ACC112 (cell line): Measurements from ENCODE around the gene NRG2.

Experiments used
- H2AFZ ChIP-seq: fragments of 200-600 bp; sonication (generic); one replicate; pipeline ENCODE4 v1.6.0; 2017; ENCODE audit warnings: antibody characterized with exemption, low read length; ENCODE audit not compliant: unreplicated experiment
- H3K27ac ChIP-seq: fragments of 200-600 bp; sonication (generic); 2 replicates; pipeline ENCODE4 v1.5.1; 2014; ENCODE audit warnings: low read depth, mild to moderate bottlenecking, antibody characterized with exemption, low read length, moderate library complexity
- H3K27me3 ChIP-seq: fragments of 200-600 bp; sonication (generic); 2 replicates; pipeline ENCODE4 v1.6.1; 2014; ENCODE audit warnings: mild to moderate bottlenecking, antibody characterized with exemption, low read length, moderate library complexity, mixed read lengths; ENCODE audit not compliant: insufficient read depth
- H3K36me3 ChIP-seq: fragments of 200-600 bp; sonication (generic); 2 replicates; pipeline ENCODE4 v1.6.1; 2016; ENCODE audit warnings: mild to moderate bottlenecking, antibody characterized with exemption, low read length, moderate library complexity, mixed read lengths; ENCODE audit not compliant: insufficient read depth
- H3K4me1 ChIP-seq: fragments of 200-600 bp; sonication (generic); one replicate; pipeline ENCODE4 v1.6.1; 2016; ENCODE audit warnings: low read length, mixed read lengths; ENCODE audit not compliant: insufficient read depth, unreplicated experiment, control insufficient read depth
- H3K4me3 ChIP-seq: fragments of 200-600 bp; sonication (generic); 2 replicates; pipeline ENCODE4 v1.5.1; 2014; ENCODE audit warnings: mild to moderate bottlenecking, low read depth, low read length
- H3K79me2 ChIP-seq: fragments of 200-600 bp; sonication (generic); one replicate; pipeline ENCODE4 v1.6.0; 2016; ENCODE audit warnings: low read length; ENCODE audit not compliant: control insufficient read depth, unreplicated experiment, insufficient read depth

The NRG2 gene

DNA sequence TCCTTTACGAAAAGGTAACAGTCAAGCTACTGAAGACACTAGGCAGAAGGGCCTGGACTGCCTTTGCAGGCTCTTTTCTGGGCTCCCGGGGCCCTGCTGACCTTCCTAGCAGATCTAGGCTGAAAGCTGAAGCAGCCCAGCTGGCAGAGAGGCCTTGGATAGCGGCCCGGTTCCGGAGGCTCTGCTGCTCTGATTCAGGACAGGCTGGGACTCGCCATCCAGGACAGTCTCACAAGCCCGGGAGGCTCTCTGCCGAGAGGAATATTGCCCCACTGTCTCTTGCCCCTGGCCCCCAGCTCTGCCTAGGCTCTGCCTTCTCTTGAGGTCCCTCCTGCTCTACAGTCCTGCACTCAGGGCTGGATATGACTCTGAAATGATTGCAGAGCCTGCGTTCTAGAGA lies 179.7 kb downstream of the NRG2 start:
- no peaks in the 10 kb centered on the region for H3K79me2 ChIP-seq
- no peaks in the 10 kb centered on the region for H3K36me3 ChIP-seq
- no peak overlapping the region for H2AFZ ChIP-seq
- no peaks in the 10 kb centered on the region for H3K4me1 ChIP-seq
- H3K27ac ChIP-seq, result no peak overlapping the region
- H3K4me3 ChIP-seq, result no peak overlapping the region
- peaks cover 8% of the 10 kb centered on the region for H3K27me3 ChIP-seq

DNA sequence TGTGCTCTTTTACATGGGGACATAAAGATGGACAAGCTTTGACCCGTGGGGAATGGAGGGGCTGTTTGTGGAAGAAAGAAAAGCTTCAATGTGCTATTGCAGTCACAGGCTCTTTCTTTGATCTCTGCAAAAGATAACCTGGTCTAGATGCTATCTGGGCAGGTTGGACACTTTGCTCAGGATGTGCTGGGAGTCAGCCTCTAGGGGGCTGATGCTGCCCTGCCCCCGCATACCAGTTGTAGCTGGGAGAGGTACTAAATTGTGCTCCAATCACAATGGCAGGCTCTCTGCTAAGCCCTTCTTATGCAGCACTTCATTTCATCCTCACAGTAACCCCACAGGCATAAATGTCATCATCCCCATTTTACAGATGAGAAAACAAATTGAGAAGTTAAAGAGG lies 180.3 kb downstream of the NRG2 start:
- no peaks in the 10 kb centered on the region for H3K36me3 ChIP-seq
- no peak overlapping the region for H3K4me3 ChIP-seq
- H2AFZ ChIP-seq, result no peak overlapping the region
- H3K27me3 ChIP-seq, result peaks cover 13% of the 10 kb centered on the region
- no peaks in the 10 kb centered on the region for H3K79me2 ChIP-seq
- no peaks in the 10 kb centered on the region for H3K4me1 ChIP-seq
- H3K27ac ChIP-seq, result no peak overlapping the region

DNA sequence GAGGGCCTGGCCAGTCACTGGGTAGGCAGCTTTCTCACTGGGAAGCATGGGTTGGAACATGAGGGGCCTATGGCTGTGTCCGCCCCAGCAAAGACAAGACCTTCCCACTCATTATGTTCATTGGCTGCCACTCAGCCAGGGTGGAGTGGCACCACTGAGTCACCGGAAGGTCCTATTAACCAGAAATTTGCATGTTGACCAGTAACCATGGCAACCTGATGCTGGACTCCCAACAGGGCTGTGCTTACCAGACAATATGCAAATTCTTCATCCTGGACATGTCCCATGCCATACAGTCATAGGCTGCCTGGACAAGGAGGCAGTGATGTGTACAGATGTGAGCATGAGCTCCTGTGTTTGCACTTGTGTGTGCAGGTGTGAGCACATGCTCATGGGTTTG lies 180.8 kb downstream of the NRG2 start:
- H3K4me3 ChIP-seq, result no peak overlapping the region
- H2AFZ ChIP-seq, result no peak overlapping the region
- peaks cover 13% of the 10 kb centered on the region for H3K27me3 ChIP-seq
- H3K36me3 ChIP-seq, result no peaks in the 10 kb centered on the region
- no peak overlapping the region for H3K27ac ChIP-seq
- H3K79me2 ChIP-seq, result no peaks in the 10 kb centered on the region
- H3K4me1 ChIP-seq, result no peaks in the 10 kb centered on the region

DNA sequence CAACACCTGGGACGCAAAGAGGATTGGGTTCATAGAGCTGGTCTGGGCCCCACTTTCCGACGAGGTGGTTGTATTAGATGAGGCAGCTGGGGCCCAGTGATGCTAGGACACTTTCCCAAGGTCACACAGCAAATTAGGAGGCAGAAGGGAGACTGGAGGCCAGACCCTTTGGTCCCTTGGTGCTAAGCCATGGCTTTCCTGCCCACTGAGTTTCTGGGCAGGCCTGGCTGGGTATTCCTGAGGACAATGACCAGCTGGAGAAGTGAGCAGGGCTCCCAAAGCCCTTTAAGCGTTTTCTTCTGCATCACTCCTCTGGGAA lies 181.3 kb downstream of the NRG2 start:
- H3K27ac ChIP-seq, result no peak overlapping the region
- no peak overlapping the region for H3K4me3 ChIP-seq
- no peaks in the 10 kb centered on the region for H3K36me3 ChIP-seq
- peaks cover 15% of the 10 kb centered on the region for H3K27me3 ChIP-seq
- no peaks in the 10 kb centered on the region for H3K4me1 ChIP-seq
- H2AFZ ChIP-seq, result no peak overlapping the region
- H3K79me2 ChIP-seq, result no peaks in the 10 kb centered on the region

DNA sequence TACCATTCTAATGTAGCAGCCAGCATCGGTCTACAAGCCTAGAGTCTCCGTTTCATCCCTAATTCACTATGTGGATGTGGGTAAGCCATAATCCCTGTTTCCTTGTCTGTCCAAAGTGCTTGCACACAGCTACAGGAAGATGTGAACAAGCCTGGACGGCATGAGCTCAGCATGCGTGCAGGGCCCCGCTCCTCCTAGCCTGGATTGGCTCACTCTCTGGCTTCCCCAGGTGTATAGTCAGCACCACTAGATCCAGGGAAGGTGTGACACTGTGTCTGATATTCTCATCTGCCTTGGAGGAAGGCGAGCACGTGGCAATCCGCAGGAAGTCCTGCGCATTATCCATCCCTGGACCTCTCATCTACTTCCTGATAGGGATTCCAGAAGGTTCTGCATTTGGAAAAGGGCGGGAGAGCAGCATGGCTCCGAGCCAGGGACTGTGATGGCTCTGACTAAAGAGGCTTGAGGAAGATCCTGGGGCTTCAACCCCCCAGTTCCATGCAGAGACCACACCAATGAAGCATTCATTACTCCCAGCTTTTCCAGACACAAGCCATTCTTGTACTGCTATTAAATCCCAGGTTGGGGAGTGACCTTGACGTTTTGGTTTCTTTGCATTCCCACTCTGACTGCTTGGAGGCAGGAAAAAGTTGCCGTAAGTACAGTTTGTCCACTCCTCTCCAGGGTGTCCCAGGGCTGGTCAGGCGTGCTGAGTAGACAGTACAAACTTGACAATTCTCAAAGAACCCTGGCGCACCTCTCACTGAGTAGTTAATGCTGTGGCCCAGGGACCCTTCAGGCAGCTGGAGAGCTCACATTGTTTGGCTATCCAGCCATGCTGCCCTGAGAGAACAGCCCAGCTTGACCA lies 181.8 kb downstream of the NRG2 start:
- Histone ChIP-seq H3K27me3 (peaks cover 14% of the 10 kb centered on the region), H2AFZ (no peak overlapping the region), H3K4me1 (no peaks in the 10 kb centered on the region), H3K27ac (no peak overlapping the region), H3K79me2 (no peaks in the 10 kb centered on the region), H3K36me3 (no peaks in the 10 kb centered on the region), H3K4me3 (no peak overlapping the region)

DNA sequence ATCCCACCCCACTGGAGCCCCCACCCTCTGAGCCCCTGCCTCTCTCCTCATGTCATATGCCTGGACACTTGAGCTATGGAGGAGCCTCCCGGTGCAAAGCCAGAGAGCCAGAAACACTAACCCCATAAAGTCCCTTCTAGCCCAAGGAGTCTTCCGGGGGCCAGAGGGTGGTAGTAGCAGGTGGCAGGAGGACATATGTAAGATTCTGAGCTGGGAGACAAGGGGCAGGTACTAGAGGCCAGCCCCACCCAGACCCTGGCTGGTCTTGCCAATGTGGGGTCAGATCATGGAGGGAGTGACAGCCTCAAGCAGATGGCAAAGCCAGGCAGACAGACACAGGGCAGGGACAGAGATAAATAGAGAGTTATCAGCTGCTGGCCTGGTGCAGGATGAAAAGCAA lies 184.1 kb downstream of the NRG2 start:
- Histone ChIP-seq H3K27me3 (peaks cover 14% of the 10 kb centered on the region), H2AFZ (no peak overlapping the region)

DNA sequence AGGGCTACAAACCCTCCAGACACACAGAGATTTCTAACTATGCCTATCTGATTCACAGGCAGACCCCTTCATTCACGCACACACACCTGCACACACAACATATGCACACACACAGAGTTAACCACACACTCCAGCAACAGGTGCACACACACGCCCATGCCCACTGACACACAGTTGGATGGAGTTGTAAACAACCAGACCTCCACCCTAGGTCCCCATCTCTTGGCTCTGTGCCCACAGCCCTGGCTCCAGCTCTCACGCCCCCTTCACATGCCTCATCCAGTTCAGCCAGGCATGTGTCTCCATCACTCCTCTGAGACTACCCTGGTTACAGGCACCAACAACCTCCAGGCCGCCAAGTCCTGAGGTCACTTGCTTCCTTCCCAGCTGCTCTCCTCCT lies 186.4 kb downstream of the NRG2 start:
- Histone ChIP-seq H3K79me2 (no peaks in the 10 kb centered on the region), H3K4me1 (no peaks in the 10 kb centered on the region), H3K4me3 (no peak overlapping the region), H3K27me3 (peaks cover 14% of the 10 kb centered on the region), H3K36me3 (no peaks in the 10 kb centered on the region), H2AFZ (no peak overlapping the region), H3K27ac (no peak overlapping the region)

More for the DNA sequence above, 184.1 kb downstream of the NRG2 start:
- H3K4me3 ChIP-seq, result no peak overlapping the region
- no peaks in the 10 kb centered on the region for H3K36me3 ChIP-seq
- H3K79me2 ChIP-seq, result no peaks in the 10 kb centered on the region
- H3K27ac ChIP-seq, result no peak overlapping the region
- H3K4me1 ChIP-seq, result no peaks in the 10 kb centered on the region

DNA sequence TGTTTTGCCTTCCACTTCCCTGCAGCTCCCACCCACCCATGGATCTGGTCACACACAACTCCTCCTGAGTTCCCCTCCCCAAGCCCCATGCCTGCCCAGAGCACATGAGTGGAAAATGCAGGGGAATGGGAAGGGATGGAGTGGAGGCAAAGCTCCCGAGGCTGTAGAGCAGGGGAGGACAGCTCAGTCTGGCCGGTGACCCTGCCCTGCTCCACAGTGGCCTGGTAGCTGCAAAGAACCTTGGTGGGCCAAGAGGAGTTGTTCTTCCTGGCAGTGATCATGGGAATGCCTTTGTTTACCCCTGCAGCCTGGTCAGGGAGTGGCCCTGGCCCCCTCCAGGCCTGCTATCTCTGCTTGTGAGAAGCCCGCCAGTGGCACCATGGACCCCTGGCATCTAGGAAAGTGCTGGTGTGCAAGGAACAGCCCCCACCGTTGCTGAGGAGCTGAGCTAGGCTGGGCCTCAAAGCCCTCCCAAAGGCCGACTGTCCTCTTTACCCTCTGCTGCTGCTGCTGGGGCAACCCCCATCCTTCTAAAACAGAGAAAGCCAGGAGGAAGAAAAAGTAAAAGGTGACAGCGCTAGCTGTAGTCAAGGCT lies 187.1 kb downstream of the NRG2 start:
- no peak overlapping the region for H2AFZ ChIP-seq
- no peaks in the 10 kb centered on the region for H3K4me1 ChIP-seq
- no peaks in the 10 kb centered on the region for H3K79me2 ChIP-seq
- H3K27ac ChIP-seq, result no peak overlapping the region
- H3K4me3 ChIP-seq, result no peak overlapping the region
- no peaks in the 10 kb centered on the region for H3K36me3 ChIP-seq
- peaks cover 14% of the 10 kb centered on the region for H3K27me3 ChIP-seq

DNA sequence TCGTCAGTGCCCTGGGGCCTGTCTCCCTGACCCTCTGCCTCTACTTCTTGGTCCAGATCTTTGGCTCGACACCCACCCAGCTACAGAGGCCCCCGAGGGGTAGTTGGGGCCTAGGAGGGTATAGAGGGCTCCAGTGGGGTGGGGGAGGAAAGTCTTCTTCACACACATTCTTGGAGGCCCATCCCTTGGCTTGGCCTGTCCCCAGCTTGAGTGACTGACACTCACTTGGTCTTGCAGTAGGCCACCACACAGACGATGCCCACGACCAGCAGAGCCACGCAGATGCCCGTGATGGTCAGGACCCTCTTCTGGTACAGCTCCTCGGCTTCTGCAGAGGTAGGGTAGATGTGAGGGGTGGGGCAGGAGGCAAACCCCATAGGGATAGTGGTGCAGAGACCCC lies 187.6 kb downstream of the NRG2 start:
- Histone ChIP-seq H3K79me2 (no peaks in the 10 kb centered on the region), H3K4me3 (no peak overlapping the region), H3K27me3 (peaks cover 14% of the 10 kb centered on the region), H3K36me3 (no peaks in the 10 kb centered on the region), H2AFZ (no peak overlapping the region), H3K27ac (no peak overlapping the region), H3K4me1 (no peaks in the 10 kb centered on the region)

DNA sequence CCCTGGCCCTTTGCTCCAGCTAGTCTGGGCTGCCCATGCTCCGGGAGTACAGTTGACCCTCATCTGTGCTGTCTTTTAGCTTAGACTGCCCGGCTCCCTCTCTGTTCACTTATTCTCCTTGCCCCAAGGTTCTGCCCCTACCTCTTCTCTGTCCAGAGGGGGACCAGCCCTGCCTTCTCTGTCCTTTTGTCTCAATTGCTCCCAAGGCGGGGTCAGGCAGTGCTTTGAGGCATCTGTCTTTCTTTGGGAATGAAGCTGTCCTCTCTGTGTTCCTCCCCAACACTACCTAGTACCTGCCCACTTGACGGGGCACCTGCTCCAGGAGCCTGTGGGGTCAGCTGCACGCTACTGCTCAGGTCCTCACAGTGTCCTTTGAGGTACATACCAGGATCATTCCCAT lies 188.1 kb downstream of the NRG2 start:
- no peaks in the 10 kb centered on the region for H3K79me2 ChIP-seq
- H3K36me3 ChIP-seq, result no peaks in the 10 kb centered on the region
- peaks cover 14% of the 10 kb centered on the region for H3K27me3 ChIP-seq
- H3K4me1 ChIP-seq, result no peaks in the 10 kb centered on the region
- H2AFZ ChIP-seq, result no peak overlapping the region
- no peak overlapping the region for H3K27ac ChIP-seq
- no peak overlapping the region for H3K4me3 ChIP-seq

DNA sequence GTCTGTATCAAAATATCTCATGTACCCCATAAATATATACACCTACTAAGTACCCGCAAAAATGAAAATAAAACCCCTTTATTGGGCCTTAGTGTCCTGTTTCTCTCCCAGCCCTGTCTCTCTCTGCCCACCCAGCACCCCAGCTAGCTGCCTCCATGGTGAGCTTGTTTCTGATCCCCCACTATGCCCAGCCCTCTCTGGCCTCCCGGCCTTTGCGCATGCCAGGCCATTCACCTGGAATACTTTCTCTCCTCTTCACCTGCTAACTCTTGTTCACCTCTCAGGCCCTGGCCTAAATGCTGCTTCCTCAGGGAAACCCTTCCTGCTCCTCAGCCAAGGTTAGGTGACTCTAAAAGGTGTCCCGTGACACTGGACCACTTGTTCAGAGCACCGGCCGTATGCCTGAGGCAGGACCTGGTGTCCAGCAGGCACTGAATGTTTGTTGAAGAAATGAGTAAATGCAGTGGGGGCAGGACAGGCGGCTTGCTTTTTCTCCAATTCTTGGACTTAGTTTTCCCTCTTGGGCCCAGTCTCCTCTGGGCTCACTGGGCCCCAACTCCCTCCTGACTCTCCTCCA lies 189.0 kb downstream of the NRG2 start:
- Histone ChIP-seq H3K27ac (no peak overlapping the region), H3K36me3 (no peaks in the 10 kb centered on the region), H3K79me2 (no peaks in the 10 kb centered on the region), H2AFZ (no peak overlapping the region), H3K4me3 (no peak overlapping the region), H3K27me3 (peaks cover 15% of the 10 kb centered on the region), H3K4me1 (no peaks in the 10 kb centered on the region)
